ENCODE data around the gene SPIB. TPM values are rescaled to one million over a fixed set of nuclear protein-coding genes. Genes with fewer than 3 reads are reported as not detected.

The SPIB gene
- total and polyA plus RNA-seq, 8 donors: 0.19 to 53.3 (median 0.57) TPM; not detected in 2

DNA sequence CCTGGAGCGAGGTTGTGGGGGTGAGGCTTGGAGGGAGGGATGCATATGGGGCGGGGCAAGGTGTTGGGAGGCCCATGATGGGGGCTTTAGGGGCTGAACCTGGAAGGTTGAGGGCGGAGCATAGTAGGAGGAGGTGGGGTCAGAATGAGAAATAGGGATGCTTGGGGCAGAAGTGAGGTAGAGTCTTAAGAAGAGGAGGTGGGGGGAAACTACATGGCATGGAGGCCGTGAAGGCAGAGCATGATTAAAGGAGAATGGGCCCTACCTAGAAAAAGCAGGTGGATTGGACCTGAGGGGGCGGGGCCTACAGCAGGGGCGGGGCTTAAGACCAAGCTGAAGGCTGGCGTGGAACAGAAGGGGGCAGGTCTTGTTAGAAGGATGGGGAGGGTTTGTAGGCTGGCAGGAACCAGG lies 41.7 kb upstream of the SPIB start:
- H3K4me3 ChIP-seq: peak overlapping the region; percentile 83 to 94 (median 86)
- peak; percentile 53 to 62 for DNase-seq
- no peaks in the 10 kb centered on the region for H3K27me3 ChIP-seq
- intact Hi-C loops (cut with DNase I; ENCODE audit: low total_unique reads): no loop called here
- peaks cover 38 to 49% (median 48%) of the 10 kb centered on the region in 4 donors for H3K36me3 ChIP-seq
- no peaks in the 10 kb centered on the region for H3K9me3 ChIP-seq
- H3K27ac ChIP-seq: peak overlapping the region in 4 of 5 donors; percentile 99 to 100 (median 100)
- H3K4me1 ChIP-seq: peaks cover 10 to 36% (median 22%) of the 10 kb centered on the region in 4 donors
- WGBS, 5 donors: 30 to 50% (median 40%) methylated on average over 7 of the region's 7 CpGs
- no peak for TF ChIP-seq EP300 (IDR thresholded peaks at IDR 0.05)
- no peak for TF ChIP-seq POLR2A (IDR thresholded peaks at IDR 0.05)
- TF ChIP-seq, protein P1, sequence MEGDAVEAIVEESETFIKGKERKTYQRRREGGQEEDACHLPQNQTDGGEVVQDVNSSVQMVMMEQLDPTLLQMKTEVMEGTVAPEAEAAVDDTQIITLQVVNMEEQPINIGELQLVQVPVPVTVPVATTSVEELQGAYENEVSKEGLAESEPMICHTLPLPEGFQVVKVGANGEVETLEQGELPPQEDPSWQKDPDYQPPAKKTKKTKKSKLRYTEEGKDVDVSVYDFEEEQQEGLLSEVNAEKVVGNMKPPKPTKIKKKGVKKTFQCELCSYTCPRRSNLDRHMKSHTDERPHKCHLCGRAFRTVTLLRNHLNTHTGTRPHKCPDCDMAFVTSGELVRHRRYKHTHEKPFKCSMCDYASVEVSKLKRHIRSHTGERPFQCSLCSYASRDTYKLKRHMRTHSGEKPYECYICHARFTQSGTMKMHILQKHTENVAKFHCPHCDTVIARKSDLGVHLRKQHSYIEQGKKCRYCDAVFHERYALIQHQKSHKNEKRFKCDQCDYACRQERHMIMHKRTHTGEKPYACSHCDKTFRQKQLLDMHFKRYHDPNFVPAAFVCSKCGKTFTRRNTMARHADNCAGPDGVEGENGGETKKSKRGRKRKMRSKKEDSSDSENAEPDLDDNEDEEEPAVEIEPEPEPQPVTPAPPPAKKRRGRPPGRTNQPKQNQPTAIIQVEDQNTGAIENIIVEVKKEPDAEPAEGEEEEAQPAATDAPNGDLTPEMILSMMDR (IDR thresholded peaks at IDR 0.05): no peak
- no peak for TF ChIP-seq POLR2AphosphoS5 (IDR thresholded peaks at IDR 0.05)

DNA sequence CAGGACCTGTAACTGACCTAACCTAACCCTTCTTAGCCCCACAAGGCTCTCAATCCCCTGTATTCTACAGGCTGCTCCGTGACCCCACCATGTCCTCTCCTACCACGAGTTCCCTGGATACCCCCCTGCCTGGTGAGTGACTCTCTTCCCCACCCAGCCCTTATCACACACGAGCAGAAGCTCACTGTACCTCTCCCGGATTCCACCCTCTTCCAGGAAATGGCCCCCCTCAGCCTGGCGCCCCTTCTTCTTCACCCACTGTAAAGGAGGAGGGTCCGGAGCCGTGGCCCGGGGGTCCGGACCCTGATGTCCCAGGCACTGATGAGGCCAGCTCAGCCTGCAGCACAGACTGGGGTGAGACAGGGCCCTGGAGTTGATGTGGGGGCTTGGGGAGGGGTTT lies 41.2 kb upstream of the SPIB start:
- intact Hi-C loops (cut with DNase I; ENCODE audit: low total_unique reads): no loop called here
- no peak for DNase-seq

GRCh38 chr19:50378169-50378862 lies 40.4 kb upstream of the SPIB start:
- TF ChIP-seq POLR2A (IDR thresholded peaks at IDR 0.05): no peak
- no peak for TF ChIP-seq POLR2AphosphoS5 (IDR thresholded peaks at IDR 0.05)
- TF ChIP-seq, protein P1 (IDR thresholded peaks at IDR 0.05): no peak
- TF ChIP-seq EP300 (IDR thresholded peaks at IDR 0.05): no peak

More for the DNA sequence above, 41.2 kb upstream of the SPIB start:
- Histone ChIP-seq H3K27ac (peak overlapping the region in 4 of 5 donors; percentile 99 to 100 (median 100)), H3K4me1 (peaks cover 10 to 36% (median 22%) of the 10 kb centered on the region in 4 donors), H3K36me3 (peaks cover 43 to 54% (median 53%) of the 10 kb centered on the region in 4 donors), H3K4me3 (peak overlapping the region in 1 of 4 donors; percentile 84), H3K27me3 (no peaks in the 10 kb centered on the region), H3K9me3 (no peaks in the 10 kb centered on the region)
- TF ChIP-seq POLR2A (IDR thresholded peaks at IDR 0.05) (no peak), EP300 (IDR thresholded peaks at IDR 0.05) (no peak), POLR2AphosphoS5 (IDR thresholded peaks at IDR 0.05) (no peak)
- TF ChIP-seq, protein P1 (IDR thresholded peaks at IDR 0.05): no peak
- 69 to 81% (median 78%) methylated on average over 9 of the region's 9 CpGs for WGBS, 5 donors

DNA sequence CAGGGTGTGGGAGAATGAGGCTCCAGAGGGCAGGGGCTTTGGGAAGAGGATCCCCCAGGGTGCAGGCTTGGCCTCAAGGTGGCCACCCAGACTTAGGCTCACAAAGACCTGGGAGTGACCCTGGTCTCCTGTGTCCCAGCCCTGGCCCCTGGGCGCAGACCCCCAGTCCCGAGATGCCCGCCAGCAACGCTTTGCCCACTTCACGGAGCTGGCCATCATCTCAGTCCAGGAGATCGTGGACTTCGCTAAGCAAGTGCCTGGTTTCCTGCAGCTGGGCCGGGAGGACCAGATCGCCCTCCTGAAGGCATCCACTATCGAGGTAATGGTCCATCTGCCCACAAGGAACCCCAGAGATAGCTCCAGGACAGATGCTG lies 39.9 kb upstream of the SPIB start:
- WGBS, 5 donors: 88 to 97% (median 96%) methylated on average over 6 to 10 of the region's 10 CpGs
- Histone ChIP-seq H3K4me3 (no peak overlapping the region), H3K27ac (no peak overlapping the region), H3K36me3 (peaks cover 46 to 60% (median 58%) of the 10 kb centered on the region in 4 donors), H3K27me3 (no peaks in the 10 kb centered on the region), H3K9me3 (no peaks in the 10 kb centered on the region), H3K4me1 (peaks cover 10 to 42% (median 29%) of the 10 kb centered on the region in 4 donors)
- TF ChIP-seq, protein P1 (IDR thresholded peaks at IDR 0.05): no peak
- no peak for TF ChIP-seq POLR2A (IDR thresholded peaks at IDR 0.05)
- TF ChIP-seq EP300 (IDR thresholded peaks at IDR 0.05): no peak
- TF ChIP-seq POLR2AphosphoS5 (IDR thresholded peaks at IDR 0.05): no peak
- intact Hi-C loops (cut with DNase I; ENCODE audit: low total_unique reads): no loop called here
- no peak for DNase-seq

More at GRCh38 chr19:50378169-50378862, 40.4 kb upstream of the SPIB start:
- intact Hi-C loops (cut with DNase I; ENCODE audit: low total_unique reads): no loop called here
- no peaks in the 10 kb centered on the region for H3K9me3 ChIP-seq
- peaks cover 10 to 38% (median 24%) of the 10 kb centered on the region in 4 donors for H3K4me1 ChIP-seq
- no peak overlapping the region for H3K4me3 ChIP-seq
- WGBS, 5 donors: 94 to 96% (median 94%) methylated on average over 33 to 36 of the region's 36 CpGs
- H3K27me3 ChIP-seq: no peaks in the 10 kb centered on the region
- peaks cover 46 to 60% (median 58%) of the 10 kb centered on the region in 4 donors for H3K36me3 ChIP-seq
- no peak overlapping the region for H3K27ac ChIP-seq
- no peak for DNase-seq
